Urothelium cell line (cell line): ENCODE data around the gene CLUH.
"Not testable (repeated sequence)": the region's sequence is repeated elsewhere in the genome, so short reads cannot be mapped to it uniquely, and the experiment has no call there.

Source experiments
- DNase-seq: peaks from one replicate; pipeline ENCODE4 v3.0.0; 2011; ENCODE audit warnings: low spot score, mixed read lengths
- FAIRE-seq: peaks from 2 replicates; lab custom pipeline; 2011; peaks lifted over from hg19 to GRCh38; lab: Jason Lieb, UNC

The CLUH gene

GRCh38 chr17:2701996-2702741, 9.4 kb downstream of the CLUH start:
- FAIRE-seq (no peak), DNase-seq (no peak)

- DNase-seq: no peak
- FAIRE-seq: no peak
Measured at GRCh38 chr17:2701161-2701995, 10.2 kb downstream of the CLUH start.

- FAIRE-seq (no peak), DNase-seq (no peak)
Measured at GRCh38 chr17:2700491-2701141, 10.9 kb downstream of the CLUH start.

- DNase-seq (no peak), FAIRE-seq (no peak)
Measured at GRCh38 chr17:2700030-2700490, 11.5 kb downstream of the CLUH start.

GRCh38 chr17:2699216-2699805, 12.3 kb downstream of the CLUH start:
- not testable (repeated sequence) for FAIRE-seq

DNA sequence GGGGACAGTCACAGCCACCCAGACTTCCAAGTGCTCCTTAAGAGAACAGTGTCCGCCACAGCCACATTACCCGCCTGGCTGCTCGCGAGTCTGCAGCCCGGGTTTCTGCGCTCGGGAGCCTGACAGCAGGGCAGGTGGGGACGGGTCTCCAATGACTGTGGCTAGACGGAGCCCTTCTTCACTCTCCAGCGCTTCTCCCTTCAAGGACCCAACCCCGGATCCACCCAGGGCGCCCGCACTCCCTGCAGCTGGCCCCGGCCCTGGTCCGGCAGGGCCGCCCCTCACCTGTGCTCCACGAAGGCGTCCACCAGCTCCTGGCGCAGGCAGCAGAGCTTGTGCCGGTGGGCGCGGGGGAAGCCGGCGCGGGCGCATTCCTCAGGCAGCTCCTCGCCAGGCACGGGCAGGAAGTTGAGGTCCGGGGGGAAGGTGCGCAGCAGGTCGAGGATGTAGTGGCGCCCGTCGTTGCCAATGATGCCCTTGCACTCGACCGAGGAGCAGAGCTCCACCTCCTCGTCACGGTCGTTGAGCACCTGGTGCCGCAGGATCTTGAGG, 13.9 kb downstream of the CLUH start:
- DNase-seq (no peak), FAIRE-seq (no peak)

More at GRCh38 chr17:2699216-2699805, 12.3 kb downstream of the CLUH start:
- DNase-seq: not testable (repeated sequence)

DNA sequence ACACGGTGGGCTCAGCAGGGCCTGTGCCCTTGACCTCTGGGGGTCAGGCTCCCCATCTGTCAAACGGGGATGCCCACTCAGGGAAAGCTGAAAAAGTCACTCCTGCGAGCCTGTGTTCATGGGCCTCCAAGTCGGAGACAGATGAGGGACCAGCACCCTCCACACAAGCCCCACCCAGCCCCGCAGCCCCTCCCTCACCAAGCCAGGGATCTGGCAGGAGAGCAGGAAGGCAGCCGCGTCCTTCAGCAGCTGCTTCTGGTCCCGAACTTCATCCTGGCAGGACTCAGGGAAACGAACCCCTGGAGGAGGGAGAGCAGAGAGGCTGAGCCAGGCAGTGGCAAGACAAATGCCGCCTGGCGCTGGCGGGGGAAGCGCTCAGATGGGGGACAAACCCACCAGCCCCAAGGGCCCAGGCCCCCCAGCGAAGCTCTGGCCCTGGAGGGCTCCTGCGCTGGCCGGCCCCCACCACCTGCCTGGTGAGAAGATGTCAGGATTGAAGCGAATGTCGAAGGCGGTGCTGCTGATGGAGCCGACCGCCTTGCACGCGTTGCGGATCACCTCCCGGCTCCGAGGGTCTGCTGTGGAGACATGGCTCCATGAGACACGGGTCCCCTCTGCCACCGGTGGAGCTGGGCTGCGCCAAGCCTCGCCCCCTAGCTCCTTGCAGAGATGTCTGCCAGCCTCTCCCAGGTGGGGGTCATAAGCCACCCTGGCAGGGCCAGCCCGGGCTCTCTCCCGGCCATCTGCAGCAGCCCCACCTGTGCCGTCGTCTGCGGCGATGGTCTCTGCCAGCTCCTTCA, 15.4 kb downstream of the CLUH start:
- FAIRE-seq: no peak
- no peak for DNase-seq

GRCh38 chr17:2695243-2695960, 16.2 kb downstream of the CLUH start:
- DNase-seq (no peak), FAIRE-seq (no peak)

DNA sequence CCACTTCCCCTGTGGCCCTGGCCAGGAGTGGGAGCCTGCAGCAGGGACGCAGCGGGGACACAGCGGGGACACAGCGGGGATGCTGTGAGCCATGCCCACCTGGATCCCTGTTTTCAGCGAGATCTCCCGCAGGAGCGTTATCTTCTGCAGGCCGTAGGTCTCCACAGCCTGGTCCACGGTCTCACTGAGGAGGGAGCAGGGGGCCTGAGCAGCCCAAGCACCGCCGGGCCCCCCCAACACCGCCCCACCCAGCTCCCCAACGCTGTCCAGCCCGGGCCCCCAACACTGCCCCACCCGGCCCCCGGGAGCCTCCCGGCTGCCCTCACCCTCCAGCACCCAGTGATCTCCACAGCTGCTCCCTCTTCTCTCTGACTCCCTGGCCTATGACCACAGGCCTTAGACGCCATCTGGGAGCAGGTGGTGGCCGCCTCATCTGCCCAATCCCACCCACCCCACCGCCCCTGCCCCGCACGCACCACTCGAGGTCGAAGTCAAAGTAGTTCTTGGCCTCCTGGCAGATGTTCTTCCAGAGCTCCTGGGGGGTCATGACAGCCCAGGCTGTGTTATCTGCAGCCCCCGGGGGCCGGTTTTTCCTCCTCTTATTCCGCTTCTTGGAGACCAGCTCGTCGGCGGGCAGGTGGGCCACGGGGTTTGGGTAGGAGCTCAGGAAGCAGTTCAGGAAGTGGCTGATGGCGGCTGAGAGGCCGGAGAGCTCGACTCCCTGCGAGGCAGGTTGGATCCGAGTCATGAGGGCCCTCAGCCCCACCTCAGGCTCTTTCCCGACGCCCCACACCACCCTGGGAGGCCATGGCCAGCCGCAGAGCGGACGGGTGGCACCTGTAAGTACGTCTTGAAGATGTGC, 17.0 kb downstream of the CLUH start:
- no peak for DNase-seq
- no peak for FAIRE-seq

DNA sequence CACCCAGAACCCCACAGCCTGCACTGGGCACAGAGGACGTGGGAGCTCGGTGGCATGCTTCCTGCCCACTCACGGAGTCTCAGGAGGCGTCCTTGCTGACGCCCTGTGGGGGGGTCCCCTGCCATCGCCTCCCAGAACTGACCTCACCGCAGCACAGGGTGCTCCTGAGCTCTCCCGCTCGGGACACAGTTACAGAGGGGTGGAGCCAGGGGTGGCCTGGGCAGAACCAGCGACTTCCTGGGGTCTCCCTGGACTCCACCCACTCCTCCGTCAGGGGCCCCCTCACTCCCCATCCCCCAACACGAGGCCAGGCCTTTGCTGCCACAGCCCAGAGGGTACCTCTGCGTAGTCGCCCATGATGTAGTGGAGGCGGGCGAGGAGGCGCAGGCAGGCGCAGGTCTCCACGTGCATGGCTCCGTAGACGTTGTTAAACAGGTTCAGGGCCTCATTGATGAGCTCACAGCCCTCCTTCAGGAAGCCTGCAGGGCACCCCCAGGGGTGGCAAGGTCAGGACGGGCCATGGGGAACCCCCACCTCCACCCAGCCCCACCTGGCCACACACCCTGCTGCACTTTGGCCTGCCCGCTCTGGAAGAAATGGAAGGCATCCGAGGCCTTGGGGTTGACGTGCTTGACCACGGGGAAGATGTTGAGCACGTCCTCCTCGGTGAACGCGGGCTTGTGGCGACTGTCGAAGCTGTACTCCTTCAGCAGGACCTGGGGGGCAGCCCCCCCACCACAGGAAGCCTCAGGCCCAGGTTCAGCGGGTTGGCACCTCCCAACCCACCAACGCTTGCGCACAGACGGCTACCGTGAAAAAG, 17.8 kb downstream of the CLUH start:
- DNase-seq (no peak), FAIRE-seq (no peak)

GRCh38 chr17:2692781-2693135, 18.8 kb downstream of the CLUH start:
- no peak for DNase-seq
- no peak for FAIRE-seq

DNA sequence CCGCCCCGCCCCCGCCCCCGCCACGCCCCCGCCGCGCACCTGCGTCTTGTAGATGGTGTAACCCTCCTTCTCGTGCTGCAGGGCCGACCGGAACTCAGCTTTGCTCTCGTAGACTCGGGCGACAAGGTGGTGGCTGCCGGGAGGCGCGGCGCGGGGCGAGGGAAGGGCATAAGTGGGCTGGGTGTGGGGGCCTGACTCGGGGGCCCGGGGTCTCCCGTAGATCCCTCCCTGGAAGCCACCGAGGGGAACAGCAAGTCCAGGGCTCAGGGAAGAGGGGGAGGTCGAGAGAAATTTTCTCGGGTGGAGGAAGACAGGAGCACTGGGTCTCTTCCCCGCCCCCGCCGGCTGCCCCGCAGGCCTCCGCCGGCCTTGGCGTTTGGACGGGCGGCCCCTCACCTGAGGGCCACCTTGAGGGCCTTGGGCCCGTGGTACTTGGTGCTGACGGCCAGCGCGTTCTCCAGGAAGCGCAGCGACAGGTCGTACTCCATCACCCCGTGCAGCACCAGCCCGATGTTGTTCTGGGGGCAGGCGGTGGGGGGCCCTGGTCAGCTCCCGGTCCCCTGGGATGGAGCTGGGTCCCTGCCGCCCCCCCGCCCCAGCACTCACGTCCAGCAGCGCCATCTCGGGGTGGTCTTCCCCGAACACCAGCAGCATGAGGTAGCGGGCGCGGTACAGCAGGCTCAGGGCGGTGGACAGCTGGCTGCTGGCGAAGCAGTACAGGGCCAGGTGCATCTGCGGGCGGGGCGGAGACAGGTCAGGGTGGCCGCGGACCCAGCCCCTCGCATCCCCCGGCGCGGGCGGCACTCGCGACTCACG, 19.4 kb downstream of the CLUH start:
- DNase-seq (no peak), FAIRE-seq (no peak)

GRCh38 chr17:2691069-2691871, 20.3 kb downstream of the CLUH start:
- FAIRE-seq (no peak), DNase-seq (no peak)

- no peak for FAIRE-seq
- DNase-seq: no peak
Measured at GRCh38 chr17:2690165-2691068, 21.1 kb downstream of the CLUH start.
